ENCODE results near the gene SORL1-AS1.
"Not testable (repeated sequence)": the region's sequence is repeated elsewhere in the genome, so short reads cannot be mapped to it uniquely, and the experiment has no call there.

SORL1-AS1 gene

DNA sequence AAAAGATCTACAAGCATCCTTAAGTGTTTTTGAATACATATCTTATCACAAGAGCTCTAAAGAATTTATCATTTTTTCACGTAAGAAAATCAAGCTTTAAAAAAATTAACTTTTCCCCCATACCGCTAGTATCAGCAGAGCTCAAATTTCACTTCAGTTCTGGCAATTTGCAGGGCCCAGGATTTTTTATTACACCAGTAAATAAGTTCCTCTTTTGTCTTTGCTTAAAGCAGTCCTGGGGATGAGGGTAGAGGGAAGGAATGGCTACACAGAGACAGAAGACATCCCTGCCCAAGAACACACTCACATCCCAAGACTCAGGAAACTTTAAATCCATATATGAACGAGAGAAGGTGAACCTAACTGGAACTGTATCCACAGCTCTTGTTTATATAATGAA lies 23.2 kb downstream of the SORL1-AS1 start:
- in situ Hi-C loops (cut with MboI; ENCODE audit: low sequenced_read_pairs), result no loop called here

DNA sequence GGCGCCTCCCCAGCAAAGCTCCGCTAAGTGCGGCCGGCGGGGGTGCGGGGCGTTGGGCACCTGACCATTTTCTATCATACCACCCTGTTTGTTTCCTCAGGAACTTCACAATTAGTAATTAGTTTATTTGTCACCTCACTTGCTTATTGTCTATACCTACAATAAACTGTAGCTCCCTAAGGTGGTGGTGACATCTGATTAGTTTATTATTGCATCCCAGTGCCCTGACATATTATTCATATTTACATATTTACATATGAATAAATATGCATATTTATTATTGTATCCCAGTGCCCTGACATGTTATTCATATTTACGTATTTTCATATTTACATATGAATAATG lies 25.4 kb downstream of the SORL1-AS1 start:
- in situ Hi-C loops (cut with MboI; ENCODE audit: low sequenced_read_pairs), result no loop called here

DNA sequence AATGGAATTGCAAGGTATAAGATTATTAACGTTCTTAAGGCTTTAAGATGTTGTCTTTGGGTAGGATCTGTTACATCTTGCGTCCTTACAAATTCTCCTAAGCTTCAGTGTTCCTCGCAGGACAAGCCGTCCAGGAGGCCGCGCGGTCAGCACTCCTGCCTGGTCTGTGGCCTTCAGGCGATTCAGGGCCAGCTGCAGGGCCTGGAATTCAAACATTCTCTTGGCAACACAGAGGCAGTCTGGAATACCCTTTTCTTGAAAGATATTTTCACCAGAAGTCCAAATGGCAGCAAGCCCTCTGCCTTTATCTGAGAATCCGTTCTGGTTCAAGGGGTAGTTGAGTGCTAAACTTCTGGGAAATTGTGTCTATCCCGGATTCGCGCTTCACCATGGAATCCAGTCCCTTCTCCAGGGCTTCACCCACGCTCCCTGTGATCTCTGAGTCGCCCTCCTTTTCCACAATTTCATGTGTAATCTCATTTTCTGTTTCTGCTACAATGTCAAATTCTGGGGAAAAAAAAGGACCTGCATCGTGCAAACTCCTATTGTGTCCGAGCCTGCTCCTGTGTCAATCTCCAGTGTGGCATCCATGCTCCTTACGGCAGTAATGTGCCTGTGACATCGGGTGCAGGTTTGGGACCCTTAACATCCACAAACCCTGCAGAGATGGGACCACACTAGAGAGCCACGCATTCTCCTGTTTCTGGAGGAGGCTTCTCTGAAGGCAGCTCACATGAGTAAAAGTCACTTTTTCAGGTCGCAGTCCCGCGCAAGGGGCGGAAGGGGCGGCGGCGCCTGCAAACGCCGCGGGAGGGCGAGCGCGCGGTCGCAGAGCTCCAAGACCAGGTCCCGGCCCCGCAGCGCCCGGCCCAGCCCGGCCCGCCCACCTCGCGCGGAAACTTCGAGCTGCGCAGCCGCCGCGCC lies 26.0 kb downstream of the SORL1-AS1 start:
- in situ Hi-C loops (cut with MboI; ENCODE audit: low sequenced_read_pairs), result no loop called here

DNA sequence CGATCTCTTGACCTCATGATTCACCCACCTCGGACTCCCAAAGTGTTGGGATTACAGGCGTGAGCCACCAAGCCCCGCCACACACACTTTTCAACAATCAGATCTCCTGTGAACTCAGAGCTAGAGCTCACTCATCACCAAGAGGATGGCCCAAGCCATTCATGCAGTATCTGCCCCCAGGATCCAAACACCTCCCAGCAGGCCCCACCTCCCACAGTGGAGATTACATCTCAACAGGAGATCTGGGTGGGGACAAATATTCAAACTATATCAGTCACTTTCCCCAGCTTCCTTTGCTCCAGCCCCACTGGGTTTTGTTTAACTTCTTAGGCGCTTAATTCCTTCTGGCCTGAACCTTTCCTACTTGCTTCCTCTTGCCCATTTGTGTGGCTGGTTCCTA lies 26.9 kb downstream of the SORL1-AS1 start:
- in situ Hi-C loops (cut with MboI; ENCODE audit: low sequenced_read_pairs), result no loop called here

DNA sequence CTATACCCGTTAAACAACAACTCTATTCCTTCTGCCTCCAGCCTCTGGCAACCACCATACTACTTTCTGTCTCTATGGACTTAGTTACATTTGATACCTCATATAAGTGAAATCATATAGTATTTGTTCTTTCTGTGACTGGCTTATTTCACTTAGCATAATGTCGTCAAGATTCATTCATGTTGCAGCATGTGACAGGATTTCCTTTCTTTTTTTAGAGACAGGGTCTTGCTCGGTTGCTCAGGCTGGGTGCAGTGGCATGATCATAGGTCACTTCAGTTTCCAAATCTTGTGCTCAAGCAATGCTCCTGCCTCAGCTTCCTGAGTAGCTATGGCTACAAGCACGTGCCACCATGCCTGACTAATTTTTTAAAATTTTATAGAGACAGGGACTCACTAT lies 30.1 kb downstream of the SORL1-AS1 start:
- in situ Hi-C loops (cut with MboI; ENCODE audit: low sequenced_read_pairs), result no loop called here

DNA sequence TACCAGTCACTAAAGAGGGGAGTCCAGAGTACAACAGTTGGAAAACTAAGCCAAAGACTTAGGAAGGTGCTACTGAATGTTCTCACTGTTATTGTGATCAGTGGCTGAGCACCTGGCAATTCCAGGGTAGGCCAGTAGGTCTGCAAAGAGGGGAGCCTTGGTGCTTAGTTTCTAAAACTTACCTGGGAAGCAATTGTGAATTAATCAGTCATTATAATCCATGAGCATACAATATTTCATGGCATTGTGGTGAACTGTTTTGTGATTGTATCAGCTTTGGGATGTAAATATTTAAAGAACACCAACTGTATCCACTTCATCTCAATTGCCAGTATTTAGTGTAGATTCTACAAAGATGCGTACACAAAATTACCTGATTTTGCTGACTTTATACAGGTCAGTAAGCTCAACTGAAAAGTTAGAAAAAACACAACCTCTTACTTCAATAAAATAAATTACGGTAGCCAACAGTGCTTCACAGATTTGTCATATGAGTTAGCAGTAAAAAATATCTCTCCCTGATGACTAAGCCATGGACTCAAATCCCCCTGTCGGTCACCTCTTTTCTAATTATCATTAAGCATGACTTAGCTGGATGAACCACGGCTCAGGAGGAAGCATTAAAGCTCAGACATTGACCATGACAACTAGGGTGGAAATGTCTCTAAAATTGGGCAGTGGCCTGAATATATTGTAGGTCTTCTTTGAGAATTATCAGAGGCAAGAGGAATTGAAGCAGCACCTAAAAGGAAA lies 31.4 kb downstream of the SORL1-AS1 start:
- in situ Hi-C loops (cut with MboI; ENCODE audit: low sequenced_read_pairs), result no loop called here

DNA sequence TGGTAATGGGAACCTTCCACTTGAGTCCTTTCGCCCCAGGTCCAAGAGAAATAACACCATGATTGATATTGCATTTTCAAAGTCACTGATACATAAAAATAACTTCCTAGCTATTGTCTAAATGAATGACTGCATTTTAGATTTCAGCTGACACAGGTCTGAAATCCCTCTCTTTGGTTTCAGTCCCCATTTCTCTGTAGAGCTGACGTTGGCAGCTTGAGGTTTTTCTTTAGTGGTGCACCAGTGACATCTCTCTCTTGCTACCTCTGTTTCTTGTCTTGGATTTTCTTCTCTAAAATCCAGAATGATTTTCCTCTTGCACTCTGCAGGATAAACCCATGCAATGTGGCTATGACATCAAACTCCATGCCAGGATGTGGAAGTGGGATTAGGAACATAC lies 32.4 kb downstream of the SORL1-AS1 start:
- in situ Hi-C loops (cut with MboI; ENCODE audit: low sequenced_read_pairs), result no loop called here

DNA sequence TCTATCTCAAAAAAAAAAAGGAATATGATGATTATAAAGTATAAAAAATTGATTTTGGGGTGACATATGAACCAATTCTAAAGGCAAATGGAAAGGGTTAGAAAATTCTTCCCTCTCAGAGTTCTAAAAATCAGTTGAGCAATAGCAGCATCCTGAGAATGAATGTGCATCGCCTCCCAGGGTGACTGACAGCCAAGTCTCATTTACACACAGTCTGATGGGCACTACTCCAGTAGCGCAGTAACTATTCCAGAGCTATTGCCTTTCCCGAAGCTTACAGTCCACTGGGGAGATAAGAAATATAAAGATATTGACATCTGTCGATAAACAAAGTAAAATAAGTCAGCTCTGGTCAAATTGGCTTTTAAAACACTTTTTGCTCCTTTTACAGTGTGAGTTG lies 32.9 kb downstream of the SORL1-AS1 start:
- in situ Hi-C loops (cut with MboI; ENCODE audit: low sequenced_read_pairs), result no loop called here

DNA sequence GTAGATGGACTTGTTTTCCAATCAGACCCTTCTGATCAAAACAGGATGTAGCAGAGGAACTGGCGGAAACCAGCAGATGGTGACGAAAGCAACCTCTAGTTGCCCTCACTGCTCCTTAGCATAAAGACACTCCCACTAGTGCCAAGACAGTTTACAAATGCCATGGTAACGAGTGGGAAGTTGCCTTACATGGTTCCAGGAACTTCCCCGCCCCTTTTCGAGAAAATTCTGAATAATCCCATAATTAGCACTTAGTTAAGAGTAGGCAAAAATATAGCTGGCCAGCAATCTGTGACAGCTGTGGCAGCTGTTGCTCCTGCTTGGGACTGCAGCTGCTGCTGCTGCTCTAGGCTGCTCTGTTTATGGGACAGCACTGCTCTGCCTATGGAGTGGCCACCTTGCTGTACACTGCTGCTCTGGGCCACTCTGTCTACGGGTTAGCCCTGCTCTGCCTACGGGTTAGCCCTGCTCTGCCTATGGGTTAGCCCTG lies 34.1 kb downstream of the SORL1-AS1 start:
- in situ Hi-C loops (cut with MboI; ENCODE audit: low sequenced_read_pairs), result no loop called here

DNA sequence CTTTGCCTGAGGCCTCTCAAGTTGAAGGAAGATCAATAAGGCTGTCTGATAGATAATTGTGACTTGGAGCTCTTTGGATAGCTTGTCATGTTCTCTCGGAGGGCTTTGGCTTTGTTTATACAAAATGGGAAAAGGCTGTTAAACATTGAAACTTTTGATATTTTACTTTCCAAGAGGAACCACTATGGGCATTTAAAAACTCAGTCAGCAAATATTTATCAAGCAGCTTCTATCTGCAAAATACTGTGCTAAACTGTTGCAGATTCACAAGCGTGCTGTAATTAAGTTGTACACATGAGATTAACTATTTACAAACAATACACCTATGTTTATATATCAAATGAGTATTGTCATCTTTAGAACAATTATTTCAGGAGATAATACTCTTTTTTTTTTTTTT lies 35.2 kb downstream of the SORL1-AS1 start:
- in situ Hi-C loops (cut with MboI; ENCODE audit: low sequenced_read_pairs), result no loop called here

DNA sequence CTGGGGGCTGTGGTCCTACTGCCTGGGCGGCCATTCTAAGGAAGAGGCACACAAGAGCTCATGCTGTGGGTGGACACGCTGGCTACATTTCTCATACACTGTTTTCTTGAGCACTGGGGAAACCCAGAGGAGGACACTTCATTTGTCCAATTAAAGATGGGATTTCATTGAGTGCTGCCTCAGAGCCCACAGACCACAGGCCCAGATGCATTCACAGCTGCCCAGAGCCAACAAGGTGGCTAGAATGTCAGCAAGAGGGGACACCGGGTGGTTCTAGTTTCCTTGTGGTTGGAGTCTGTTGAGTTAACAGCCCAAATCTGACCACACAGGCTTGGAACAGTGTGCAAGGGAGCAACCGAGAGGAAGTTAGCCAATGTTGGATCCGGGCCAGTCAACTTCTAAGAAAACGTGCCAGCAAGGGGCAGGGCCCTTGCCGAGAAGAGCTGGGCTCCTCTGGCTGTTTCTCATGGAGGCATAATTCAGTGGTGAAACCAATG lies 35.7 kb downstream of the SORL1-AS1 start:
- in situ Hi-C loops (cut with MboI; ENCODE audit: low sequenced_read_pairs), result no loop called here

DNA sequence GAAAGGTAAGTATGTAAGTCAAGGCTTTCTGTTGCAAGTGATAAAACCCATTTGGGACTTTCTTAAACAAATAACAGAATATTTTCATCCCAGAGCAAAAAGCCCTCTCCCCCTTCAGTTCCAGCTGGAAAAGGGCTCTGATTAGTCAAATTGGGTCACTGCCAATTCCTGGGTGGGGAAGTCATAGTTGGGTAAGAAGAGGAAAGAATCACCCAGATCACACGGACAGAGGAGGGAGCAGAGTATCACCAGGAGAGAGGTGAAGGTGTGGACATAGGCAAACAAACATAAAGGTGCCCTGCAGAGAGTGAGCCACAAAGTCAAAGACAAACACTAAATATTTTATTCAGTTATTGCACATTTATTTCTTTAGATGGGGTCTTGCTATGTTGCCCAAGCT lies 36.9 kb downstream of the SORL1-AS1 start:
- in situ Hi-C loops (cut with MboI; ENCODE audit: low sequenced_read_pairs), result no loop called here

DNA sequence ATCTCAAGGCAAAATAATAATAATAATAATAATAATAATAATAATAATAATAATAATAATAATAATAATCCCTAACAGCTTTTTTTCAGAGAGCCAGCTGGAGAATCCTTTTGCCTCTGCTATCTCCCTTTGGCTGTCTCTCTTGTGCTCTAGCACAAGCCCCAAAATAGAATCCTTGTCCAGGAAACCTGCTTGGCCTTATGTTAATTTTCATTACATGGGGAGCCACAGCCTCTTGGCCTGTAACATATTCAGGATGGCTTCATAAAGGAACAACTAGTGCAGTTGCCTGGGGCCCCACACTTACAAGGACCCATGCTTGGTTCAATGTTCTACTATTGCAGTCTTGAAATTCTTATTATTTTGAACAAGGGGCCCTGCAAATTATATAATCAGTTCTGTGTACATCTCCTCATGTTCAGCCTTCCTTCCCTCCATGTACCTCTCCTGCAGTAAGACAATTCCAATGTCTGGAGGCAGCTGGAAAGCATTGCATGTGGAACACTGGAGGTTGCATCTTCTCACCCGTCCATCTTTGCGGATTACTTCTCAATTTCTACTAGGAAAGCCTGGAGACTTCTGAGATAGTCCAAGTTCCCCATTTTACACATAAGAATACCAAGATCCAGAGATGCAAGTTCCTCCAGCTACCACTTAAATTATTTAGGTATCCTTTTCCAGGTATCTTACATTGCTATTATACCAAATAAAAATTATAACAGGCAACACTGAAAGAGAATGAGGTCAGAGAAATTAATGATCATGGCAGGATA lies 38.4 kb downstream of the SORL1-AS1 start:
- in situ Hi-C loops (cut with MboI; ENCODE audit: low sequenced_read_pairs), result no loop called here

DNA sequence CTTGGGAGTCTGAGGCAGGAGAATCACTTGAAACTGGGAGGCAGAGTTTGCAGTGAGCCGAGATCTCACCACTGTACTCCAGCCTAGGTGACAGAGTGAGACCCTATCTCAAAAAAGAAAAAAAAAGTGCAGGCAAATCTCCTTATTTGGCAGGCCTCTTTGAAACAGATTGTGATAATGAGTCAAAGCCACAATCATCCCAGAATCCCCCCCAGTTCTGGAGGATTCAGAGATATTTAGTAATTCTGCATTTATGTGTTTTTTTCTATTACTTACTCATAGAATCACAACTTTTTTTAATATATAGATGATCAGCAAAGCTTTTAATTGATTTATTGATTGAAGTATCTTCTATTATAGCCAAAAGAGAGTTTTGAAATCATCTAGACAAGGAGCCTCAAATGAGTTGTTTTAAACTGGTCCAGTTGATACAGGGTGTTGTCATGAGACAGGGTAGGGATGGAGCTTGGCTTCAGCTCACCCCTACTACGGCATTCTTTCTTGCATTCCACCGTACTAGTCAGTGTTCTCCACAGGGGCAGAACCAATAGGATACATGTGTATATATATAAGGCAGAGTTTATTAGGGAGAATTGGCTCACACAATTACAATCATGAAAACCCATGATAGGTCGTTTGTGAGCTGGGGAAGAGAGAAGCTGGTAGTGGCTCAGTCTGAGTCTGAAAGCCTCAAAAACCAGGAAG lies 39.9 kb downstream of the SORL1-AS1 start:
- in situ Hi-C loops (cut with MboI; ENCODE audit: low sequenced_read_pairs), result no loop called here

DNA sequence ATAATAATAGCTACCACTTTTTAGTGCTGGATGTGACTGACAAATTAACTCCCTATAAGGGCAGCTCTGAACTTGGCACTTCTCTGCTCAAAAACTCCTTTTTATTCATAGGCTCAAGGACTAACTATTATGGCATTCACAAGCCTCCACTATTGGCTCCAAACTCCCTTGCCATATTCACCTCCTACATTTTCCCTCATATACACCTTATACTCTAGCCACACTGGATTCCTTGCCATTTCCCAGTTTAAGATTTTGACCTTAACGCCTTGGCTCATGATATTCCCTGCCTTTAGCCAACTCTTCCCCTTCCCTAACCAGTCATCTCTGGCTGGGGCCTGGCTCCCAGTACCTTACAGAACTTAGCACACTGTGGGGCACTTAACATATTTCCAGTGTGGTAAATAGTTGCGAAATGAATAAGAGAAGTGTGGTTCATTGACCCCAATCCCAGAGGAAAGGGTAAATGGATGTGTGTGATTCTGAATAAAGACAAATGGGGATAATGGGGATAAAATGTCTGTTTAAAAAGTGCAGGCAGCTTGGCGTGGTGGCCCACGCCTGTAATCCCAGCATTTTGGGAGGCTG lies 40.7 kb downstream of the SORL1-AS1 start:
- in situ Hi-C loops (cut with MboI; ENCODE audit: low sequenced_read_pairs), result no loop called here

DNA sequence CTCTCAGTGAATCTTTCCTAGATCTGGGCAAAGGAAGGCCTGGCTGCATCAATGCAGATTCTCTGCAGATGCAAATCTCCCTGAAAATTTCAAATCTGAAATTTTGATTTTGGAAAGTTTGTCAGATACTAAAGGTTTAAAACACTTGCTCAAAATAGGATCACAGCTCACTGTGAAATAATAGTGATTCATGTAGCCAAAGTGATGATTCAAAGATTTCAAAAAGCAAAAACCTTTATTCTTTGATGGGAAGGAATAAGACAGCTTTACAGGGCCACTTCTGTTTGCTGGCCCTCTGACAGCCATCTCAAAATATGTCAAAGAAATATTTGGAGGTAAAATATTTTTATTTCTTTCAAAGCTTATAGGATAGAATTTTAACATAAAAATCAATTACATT lies 41.4 kb downstream of the SORL1-AS1 start:
- in situ Hi-C loops (cut with MboI; ENCODE audit: low sequenced_read_pairs), result not testable (repeated sequence)

DNA sequence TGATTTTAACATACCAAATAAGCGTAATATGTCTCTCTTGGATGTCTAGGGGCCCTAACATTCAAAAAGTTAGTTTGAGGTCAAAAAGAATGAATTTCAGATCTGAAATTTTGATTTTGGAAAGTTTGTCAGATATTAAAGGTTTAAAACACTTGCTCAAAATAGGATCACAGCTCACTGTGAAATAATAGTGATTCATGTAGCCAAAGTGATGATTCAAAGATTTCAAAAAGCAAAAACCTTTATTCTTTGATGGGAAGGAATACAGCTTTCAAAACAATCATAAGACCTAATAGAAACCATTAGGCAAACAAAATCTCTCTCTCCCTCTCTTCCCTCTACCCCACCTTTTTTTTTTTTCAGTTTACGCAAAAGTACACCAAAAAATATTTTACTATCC lies 42.7 kb downstream of the SORL1-AS1 start:
- in situ Hi-C loops (cut with MboI; ENCODE audit: low sequenced_read_pairs), result not testable (repeated sequence)

DNA sequence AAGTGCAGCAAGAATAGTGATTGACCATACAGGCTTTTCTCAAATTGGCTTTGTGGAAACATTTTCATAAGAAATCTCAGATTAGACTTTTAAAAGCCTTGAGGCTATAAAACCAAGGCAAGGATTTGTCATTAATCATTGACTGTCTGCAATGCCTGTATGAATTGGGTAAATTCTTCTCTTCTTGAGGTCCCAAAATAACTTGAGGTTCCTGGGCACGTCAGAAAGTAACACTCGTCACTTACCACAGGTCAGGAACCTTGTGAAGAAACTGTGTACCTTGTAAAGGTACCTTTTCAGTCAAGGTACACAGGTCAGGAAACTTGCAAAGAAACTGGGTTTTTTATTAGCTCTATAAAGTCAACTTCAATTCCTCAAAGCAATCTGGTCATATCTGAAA lies 43.9 kb downstream of the SORL1-AS1 start:
- in situ Hi-C loops (cut with MboI; ENCODE audit: low sequenced_read_pairs), result no loop called here

DNA sequence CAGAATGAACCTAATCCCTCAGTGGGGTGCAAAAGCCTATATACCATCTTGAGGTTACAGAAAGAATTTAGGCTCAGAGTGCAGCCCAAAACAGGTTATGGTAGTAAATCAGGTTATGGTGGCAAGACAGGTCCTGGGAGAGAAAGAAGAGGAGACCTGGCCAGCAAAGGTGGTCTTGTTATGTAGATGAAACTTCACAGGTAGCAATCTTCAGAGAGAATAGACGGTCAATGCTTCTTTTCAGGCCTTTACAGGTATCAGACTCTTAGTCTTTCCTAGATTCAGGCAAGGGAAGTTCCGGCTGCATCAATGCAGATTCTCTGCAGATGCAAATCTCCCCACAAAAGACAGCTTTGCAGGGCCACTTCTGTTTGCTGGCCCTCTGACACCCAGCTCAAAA lies 46.5 kb downstream of the SORL1-AS1 start:
- in situ Hi-C loops (cut with MboI; ENCODE audit: low sequenced_read_pairs), result no loop called here

DNA sequence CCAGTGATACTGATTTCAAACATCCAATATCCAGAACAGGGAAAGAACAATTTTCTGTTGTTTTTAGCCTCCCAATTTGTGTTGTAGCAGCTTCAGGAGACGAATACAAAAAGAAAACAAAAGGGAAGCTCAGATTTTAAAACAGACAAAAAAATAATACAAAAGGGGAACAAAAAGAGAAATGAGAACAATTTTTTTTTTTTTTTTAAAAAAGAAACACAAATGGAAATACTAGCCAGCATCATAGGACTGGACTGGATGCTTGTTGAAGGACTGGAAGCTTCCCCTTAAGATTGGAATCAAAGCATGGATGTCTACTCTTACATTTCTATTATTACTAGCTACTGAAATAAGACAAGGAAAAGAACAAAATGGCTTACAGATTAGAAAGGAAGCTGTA lies 47.1 kb downstream of the SORL1-AS1 start:
- in situ Hi-C loops (cut with MboI; ENCODE audit: low sequenced_read_pairs), result no loop called here
